Endothelial cell of umbilical vein (primary cell): ENCODE measurements around the gene HOXB3.

ENCODE experiments used
- CTCF ChIP-seq, 2 donors: IDR thresholded peaks; 1 replicate in 1 of 2; 2 replicates in 1 of 2; pipeline ENCODE4 v1.5.1; 2011; ENCODE audit warnings: low read length in 2 of 2, mild to moderate bottlenecking in 2 of 2, moderate library complexity in 2 of 2, control low read depth in 1 of 2, inconsistent platforms in 1 of 2, low read depth in 1 of 2; ENCODE audit not compliant: insufficient read depth in 1 of 2; ENCODE audit errors: extremely low read depth in 1 of 2
- EZH2 ChIP-seq: IDR thresholded peaks from 2 replicates; pipeline ENCODE4 v1.6.1; 2012; ENCODE audit warnings: borderline replicate concordance, low read depth, mild to moderate bottlenecking, moderate library complexity, low read length, inconsistent platforms; ENCODE audit not compliant: severe bottlenecking
- MYC ChIP-seq: IDR thresholded peaks from one replicate; pipeline ENCODE4 v1.6.1; 2011; ENCODE audit warnings: mild to moderate bottlenecking, low read depth, low read length
- POLR2A ChIP-seq: IDR thresholded peaks from 2 replicates; pipeline ENCODE4 v1.6.1; 2012; ENCODE audit warnings: low read depth, mild to moderate bottlenecking, control low read depth, low read length

GRCh38 chr17:48551596-48552465 lies 38.2 kb downstream of the HOXB3 start:
- TF ChIP-seq CTCF (IDR thresholded peaks at IDR 0.05; ENCODE audit: extremely low read depth in 1 of 2, insufficient read depth in 1 of 2, low read depth in 1 of 2, low read length in 2 of 2): no peak
- TF ChIP-seq POLR2A: no peak
- no peak for TF ChIP-seq EZH2
- TF ChIP-seq MYC: no peak
